HepG2 (cell line): ENCODE measurements around the gene FXYD4. TPM values are rescaled to one million over a fixed set of nuclear protein-coding genes. Genes with fewer than 3 reads are reported as not detected.

Source experiments
- GATAD2A ChIP-seq: IDR thresholded peaks from 2 replicates; pipeline ENCODE4 v1.6.1; 2016
- MIXL1 ChIP-seq: IDR thresholded peaks from 2 replicates; pipeline ENCODE4 v1.6.1; 2016
- PHF5A ChIP-seq: IDR thresholded peaks from one replicate; pipeline ENCODE4 v1.6.1; 2018; ENCODE audit warnings: low read depth, missing genetic modification reagents; ENCODE audit not compliant: unreplicated experiment
- PITX1 ChIP-seq: sonication (generic); formaldehyde crosslinking; IDR thresholded peaks from 2 replicates; pipeline ENCODE4 v1.5.1; 2020; ENCODE audit warnings: mild to moderate bottlenecking, missing genetic modification reagents
- PRDM4 ChIP-seq: sonication (generic); formaldehyde crosslinking; IDR thresholded peaks from 2 replicates; pipeline ENCODE4 v1.9.0; 2021; ENCODE audit warnings: missing genetic modification reagents, borderline replicate concordance
- ZHX2 ChIP-seq, 2 experiments: sonication (generic) in 1 of 2; formaldehyde crosslinking in 1 of 2; IDR thresholded peaks; 2 replicates each; pipeline versions ENCODE4 v1.6.1 to v1.9.0; 2014 to 2022; ENCODE audit warnings: antibody characterized with exemption in 1 of 2, borderline replicate concordance in 1 of 2, inconsistent platforms in 1 of 2, low read depth in 1 of 2, missing genetic modification reagents in 1 of 2
- ZNF234 ChIP-seq: sonication (generic); formaldehyde crosslinking; conservative IDR thresholded peaks from 2 replicates; pipeline ENCODE4 v1.5.1; 2020; ENCODE audit warnings: mild to moderate bottlenecking, missing genetic modification reagents
- ZNF276 ChIP-seq: sonication (generic); formaldehyde crosslinking; IDR thresholded peaks from 2 replicates; pipeline ENCODE4 v1.4.0; 2020; ENCODE audit warnings: mild to moderate bottlenecking, low read depth, missing genetic modification reagents
- ZNF350 ChIP-seq: sonication (generic); formaldehyde crosslinking; IDR thresholded peaks from 2 replicates; pipeline ENCODE4 v1.4.0; 2020; ENCODE audit warnings: mild to moderate bottlenecking, low read depth, missing genetic modification reagents, borderline replicate concordance
- ZNF572 ChIP-seq: sonication (generic); formaldehyde crosslinking; IDR thresholded peaks from 2 replicates; pipeline ENCODE4 v1.5.1; 2020; ENCODE audit warnings: mild to moderate bottlenecking, missing genetic modification reagents
- ZNF605 ChIP-seq: sonication (generic); formaldehyde crosslinking; IDR thresholded peaks from 2 replicates; pipeline ENCODE4 v1.8.0; 2022; ENCODE audit warnings: mild to moderate bottlenecking, missing genetic modification reagents
- ZNF709 ChIP-seq: sonication (generic); formaldehyde crosslinking; IDR thresholded peaks from 2 replicates; pipeline ENCODE4 v1.5.0; 2020; ENCODE audit warnings: mild to moderate bottlenecking, missing genetic modification reagents
- ZNF724P ChIP-seq: sonication (generic); formaldehyde crosslinking; IDR thresholded peaks from 2 replicates; pipeline ENCODE4 v1.8.0; 2022; ENCODE audit warnings: missing genetic modification reagents, borderline replicate concordance
- ZNF737 ChIP-seq: sonication (generic); formaldehyde crosslinking; IDR thresholded peaks from 2 replicates; pipeline ENCODE4 v1.5.0; 2020; ENCODE audit warnings: missing genetic modification reagents, mild to moderate bottlenecking, borderline replicate concordance
- ZNF776 ChIP-seq: sonication (generic); formaldehyde crosslinking; IDR thresholded peaks from 2 replicates; pipeline ENCODE4 v1.4.0; 2020; ENCODE audit warnings: mild to moderate bottlenecking, missing genetic modification reagents
- polyA plus RNA-seq, 8 experiments: library from polyadenylated mRNA; depleted of rRNA in 3 of 8; stranded (reverse) in 7 of 8; unstranded in 1 of 8; fragments of >200 nt; fragmentation: Illumina TruSeq in 4 of 8; extraction: Trizol in 4 of 8; gene quantifications; 2 replicates each; pipeline versions ENCODE4 v1.2.1 to v1.2.3, GENCODE V29; 2011 to 2016; ENCODE audit warnings: low read depth in 4 of 8, missing spikeins in 1 of 8, mixed read lengths in 1 of 8; ENCODE audit not compliant: insufficient read depth in 1 of 8
- total RNA-seq, 5 experiments: library from RNA; depleted of rRNA; stranded (reverse); fragments of >200 nt; fragmentation: Illumina TruSeq; extraction: Trizol; gene quantifications; 2 replicates each; pipeline ENCODE4 v1.2.3, GENCODE V29; 2016; ENCODE audit warnings: low read depth in 1 of 5

Gene FXYD4
- total and polyA plus RNA-seq, 2 of the 13 experiments (the other 11 are each of a cell fraction or from before 2014, with no cell fraction given): not detected

DNA sequence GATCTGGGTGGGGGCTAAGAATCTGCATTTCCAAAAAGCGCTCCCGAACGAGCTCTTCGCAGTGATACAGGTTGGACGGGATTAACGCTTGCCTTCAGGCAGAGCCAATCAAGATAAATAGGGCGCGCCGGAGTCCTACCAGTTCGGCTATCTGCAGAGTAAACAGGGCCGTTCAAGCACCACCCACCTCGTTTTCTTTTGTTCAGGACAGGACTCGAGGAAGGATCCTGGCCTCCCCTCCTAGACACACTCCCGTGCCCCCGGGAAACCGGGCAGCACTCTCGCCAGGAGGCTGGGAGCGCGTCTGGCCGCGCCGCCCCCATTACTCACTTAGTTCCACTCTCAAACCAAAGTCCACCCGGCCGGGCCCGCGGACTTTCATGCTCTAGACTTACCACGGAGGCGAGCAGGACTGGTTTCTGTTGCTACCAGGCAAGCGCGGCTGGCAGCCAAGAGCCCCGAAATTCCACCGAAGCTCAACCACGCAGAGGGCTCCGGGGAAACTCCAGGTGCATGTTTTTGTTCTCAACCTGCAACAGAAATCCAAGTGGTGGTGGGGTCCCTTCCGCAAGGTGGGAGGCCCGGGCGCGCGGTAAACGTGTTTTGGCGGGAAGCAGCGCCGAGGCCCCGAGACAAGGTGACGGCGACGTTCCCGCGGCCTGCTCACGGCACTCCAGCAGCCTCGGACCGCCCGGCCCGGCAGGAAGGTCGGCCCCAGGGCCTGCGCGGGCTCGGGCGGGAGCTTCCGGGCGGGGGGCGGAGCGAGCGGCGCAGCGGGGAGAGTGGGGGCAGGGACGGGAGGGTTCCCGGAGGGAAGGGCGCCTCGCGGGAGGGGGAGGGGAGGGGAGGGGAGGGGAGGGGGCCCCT is 24.9 kb downstream of the FXYD4 start (continued):
- TF ChIP-seq ZHX2 (IDR thresholded peaks at IDR 0.05; ENCODE audit: low read depth): no peak
- TF ChIP-seq ZHX2 (CRISPR knock-in tag; IDR thresholded peaks at IDR 0.05; ENCODE audit: borderline replicate concordance): 0 out of 2 replicates have a peak, but pooled peaks have one; percentile 30
- 0 out of 2 replicates have a peak, but pooled peaks have one; percentile 25 for TF ChIP-seq ZNF776
- peak; percentile 17; the same call in 1 of the 2 replicates for TF ChIP-seq ZNF350 (CRISPR knock-in tag)
- TF ChIP-seq ZNF572 (CRISPR knock-in tag): no peak
- TF ChIP-seq ZNF605: peak; percentile 88
- peak; percentile 61; the same call in 1 of the 2 replicates for TF ChIP-seq ZNF709 (CRISPR knock-in tag)
- TF ChIP-seq PHF5A: no peak
- TF ChIP-seq PRDM4: no peak
- 0 out of 2 replicates have a peak, but pooled peaks have one; percentile 29 for TF ChIP-seq ZNF276 (CRISPR knock-in tag)
- TF ChIP-seq ZNF724P (CRISPR knock-in tag): peak; percentile 71
- no peak for TF ChIP-seq MIXL1 (CRISPR knock-in tag)
- no peak for TF ChIP-seq PITX1 (CRISPR knock-in tag)
- TF ChIP-seq GATAD2A: no peak
- peak; percentile 76; the same call in 1 of the 2 replicates for TF ChIP-seq ZNF234 (CRISPR knock-in tag)
- no peak for TF ChIP-seq ZNF737 (CRISPR knock-in tag)
